Activated CD8-positive, alpha-beta T cell treated with anti-CD3 and anti-CD28 coated beads, Interleukin-2, amount 10 ng/mL, durations not matched to agents 7 days and 5 days (primary cell): ENCODE data around the gene MCCC1. TPM values are rescaled to one million over a fixed set of nuclear protein-coding genes. Genes with fewer than 3 reads are reported as not detected.

ENCODE experiments used
- ATAC-seq: fragments of 150-1000 bp; cut with Tn5 transposase; one replicate; pipeline ENCODE4 v1.10.0; 2021; ENCODE audit warnings: moderate library complexity
- CTCF ChIA-PET: fragments of 350-600 bp; sonication (Branson Sonifier 250); formaldehyde crosslinking; loops from one replicate; lab custom pipeline; 2021; ENCODE audit warnings: antibody characterized with exemption; lab: Charles Lee
- POLR2A ChIA-PET: fragments of 350-600 bp; sonication (Branson Sonifier 250); formaldehyde crosslinking; loops from one replicate; lab custom pipeline; 2021; ENCODE audit warnings: antibody characterized with exemption; lab: Charles Lee
- DNase-seq: peaks from one replicate; pipeline ENCODE4 v3.0.0-alpha.2; 2020
- H3K27ac Mint-ChIP-seq: one replicate; pipeline ENCODE4 v1.8.0; 2021; ENCODE audit warnings: mild to moderate bottlenecking, mixed read lengths
- H3K27me3 Mint-ChIP-seq: one replicate; pipeline ENCODE4 v1.8.0; 2021; ENCODE audit warnings: low read depth, mixed read lengths
- H3K36me3 Mint-ChIP-seq: one replicate; pipeline ENCODE4 v1.8.0; 2021; ENCODE audit warnings: low read depth, mixed read lengths
- H3K4me1 Mint-ChIP-seq: one replicate; pipeline ENCODE4 v1.8.0; 2021; ENCODE audit warnings: low read depth, mixed read lengths
- H3K4me3 Mint-ChIP-seq: one replicate; pipeline ENCODE4 v1.8.0; 2021; ENCODE audit warnings: mild to moderate bottlenecking, mixed read lengths
- H3K9me3 Mint-ChIP-seq: one replicate; pipeline ENCODE4 v1.8.0; 2022; ENCODE audit warnings: mixed read lengths; ENCODE audit not compliant: insufficient read depth
- total RNA-seq, 2 experiments: library from RNA; stranded (reverse); gene quantifications; one replicate each; pipeline ENCODE4 v1.2.3, GENCODE V29; 2021

MCCC1 gene
- total RNA-seq, 2 experiments from 2014 or later = 30.1 to 32.7 TPM

- no peak for ATAC-seq
- CTCF ChIA-PET = no interaction called here
Observed at GRCh38 chr3:183038757-183039156, 60.5 kb downstream of the MCCC1 start.

GRCh38 chr3:183038221-183038620 lies 61.1 kb downstream of the MCCC1 start:
- H3K27me3 Mint-ChIP-seq = no peaks in the 10 kb centered on the region
- H3K9me3 Mint-ChIP-seq = no peaks in the 10 kb centered on the region
- no peak overlapping the region for H3K4me3 Mint-ChIP-seq
- H3K4me1 Mint-ChIP-seq = no peaks in the 10 kb centered on the region
- H3K36me3 Mint-ChIP-seq = peaks cover 50% of the 10 kb centered on the region
- POLR2A ChIA-PET = no interaction called here
- ATAC-seq (no peak), DNase-seq (no peak)
- CTCF ChIA-PET = no interaction called here
- H3K27ac Mint-ChIP-seq = no peak overlapping the region

More at GRCh38 chr3:183038757-183039156, 60.5 kb downstream of the MCCC1 start:
- no peak overlapping the region for H3K27ac Mint-ChIP-seq
- no peak for DNase-seq
- peaks cover 52% of the 10 kb centered on the region for H3K36me3 Mint-ChIP-seq
- no peak overlapping the region for H3K4me3 Mint-ChIP-seq
- H3K27me3 Mint-ChIP-seq = no peaks in the 10 kb centered on the region
- POLR2A ChIA-PET = no interaction called here
- H3K4me1 Mint-ChIP-seq = no peaks in the 10 kb centered on the region
- H3K9me3 Mint-ChIP-seq = no peaks in the 10 kb centered on the region

GRCh38 chr3:183033746-183034145 lies 65.5 kb downstream of the MCCC1 start:
- Mint-ChIP-seq H3K4me1 (no peaks in the 10 kb centered on the region), H3K9me3 (no peaks in the 10 kb centered on the region), H3K36me3 (peaks cover 56% of the 10 kb centered on the region), H3K27ac (no peak overlapping the region), H3K4me3 (no peak overlapping the region), H3K27me3 (no peaks in the 10 kb centered on the region)
- ChIA-PET POLR2A (no interaction called here), CTCF (interaction anchor here (0.5 kb wide), 1 partner anchor 352 kb away, joined by 3 read pairs; no protein-coding TSS in a partner anchor)
- DNase-seq (no peak), ATAC-seq (no peak)

- H3K4me3 Mint-ChIP-seq = no peak overlapping the region
- H3K27ac Mint-ChIP-seq = no peak overlapping the region
- H3K27me3 Mint-ChIP-seq = no peaks in the 10 kb centered on the region
- ATAC-seq (no peak), DNase-seq (no peak)
- H3K9me3 Mint-ChIP-seq = no peaks in the 10 kb centered on the region
- CTCF ChIA-PET = interaction anchor here (0.5 kb wide), 1 partner anchor 353 kb away, joined by 3 read pairs; no protein-coding TSS in a partner anchor
- no peaks in the 10 kb centered on the region for H3K4me1 Mint-ChIP-seq
- peaks cover 55% of the 10 kb centered on the region for H3K36me3 Mint-ChIP-seq
- POLR2A ChIA-PET = interaction anchor here (0.7 kb wide), 1 partner anchor 36 kb away, joined by 3 read pairs; no protein-coding TSS in a partner anchor
Observed at GRCh38 chr3:183032880-183033555, 66.3 kb downstream of the MCCC1 start.

- CTCF ChIA-PET = no interaction called here
- no peak for ATAC-seq
Observed at GRCh38 chr3:183031826-183032225, 67.5 kb downstream of the MCCC1 start.

GRCh38 chr3:183028416-183028815 lies 70.9 kb downstream of the MCCC1 start:
- H3K36me3 Mint-ChIP-seq = peaks cover 34% of the 10 kb centered on the region

More at GRCh38 chr3:183031826-183032225, 67.5 kb downstream of the MCCC1 start:
- Mint-ChIP-seq H3K36me3 (peaks cover 45% of the 10 kb centered on the region), H3K27me3 (no peaks in the 10 kb centered on the region), H3K9me3 (no peaks in the 10 kb centered on the region), H3K27ac (no peak overlapping the region), H3K4me3 (no peak overlapping the region), H3K4me1 (no peaks in the 10 kb centered on the region)
- POLR2A ChIA-PET = no interaction called here
- DNase-seq = no peak

GRCh38 chr3:183027276-183027675 lies 72.0 kb downstream of the MCCC1 start:
- no peak for DNase-seq
- POLR2A ChIA-PET = no interaction called here
- no peaks in the 10 kb centered on the region for H3K27me3 Mint-ChIP-seq
- no peaks in the 10 kb centered on the region for H3K9me3 Mint-ChIP-seq
- H3K4me3 Mint-ChIP-seq = no peak overlapping the region
- peaks cover 33% of the 10 kb centered on the region for H3K36me3 Mint-ChIP-seq
- ATAC-seq = no peak
- CTCF ChIA-PET = no interaction called here
- H3K4me1 Mint-ChIP-seq = no peaks in the 10 kb centered on the region
- H3K27ac Mint-ChIP-seq = no peak overlapping the region

More at GRCh38 chr3:183028416-183028815, 70.9 kb downstream of the MCCC1 start:
- no peaks in the 10 kb centered on the region for H3K27me3 Mint-ChIP-seq
- CTCF ChIA-PET = no interaction called here
- DNase-seq = no peak
- H3K4me1 Mint-ChIP-seq = no peaks in the 10 kb centered on the region
- POLR2A ChIA-PET = no interaction called here
- H3K4me3 Mint-ChIP-seq = no peak overlapping the region
- no peaks in the 10 kb centered on the region for H3K9me3 Mint-ChIP-seq
- no peak overlapping the region for H3K27ac Mint-ChIP-seq
- ATAC-seq = no peak

GRCh38 chr3:183022936-183023516 lies 76.3 kb downstream of the MCCC1 start:
- ChIA-PET CTCF (no interaction called here), POLR2A (no interaction called here)
- DNase-seq (no peak), ATAC-seq (no peak)
- no peak overlapping the region for H3K27ac Mint-ChIP-seq
- no peak overlapping the region for H3K4me3 Mint-ChIP-seq
- H3K27me3 Mint-ChIP-seq = no peaks in the 10 kb centered on the region
- no peaks in the 10 kb centered on the region for H3K4me1 Mint-ChIP-seq
- no peaks in the 10 kb centered on the region for H3K9me3 Mint-ChIP-seq
- peaks cover 26% of the 10 kb centered on the region for H3K36me3 Mint-ChIP-seq

GRCh38 chr3:183018421-183019192 lies 80.7 kb downstream of the MCCC1 start:
- Mint-ChIP-seq H3K27me3 (no peaks in the 10 kb centered on the region), H3K9me3 (no peaks in the 10 kb centered on the region), H3K4me1 (no peaks in the 10 kb centered on the region), H3K4me3 (no peak overlapping the region), H3K27ac (peak overlapping the region; percentile 22), H3K36me3 (peaks cover 36% of the 10 kb centered on the region)
- ChIA-PET CTCF (interaction anchor here (1.0 kb wide), 1 partner anchor 109 kb away, joined by 4 read pairs; no protein-coding TSS in a partner anchor), POLR2A (no interaction called here)
- no peak for DNase-seq
- ATAC-seq = peak; percentile 63

- Mint-ChIP-seq H3K4me1 (no peaks in the 10 kb centered on the region), H3K9me3 (no peaks in the 10 kb centered on the region), H3K36me3 (peaks cover 22% of the 10 kb centered on the region), H3K4me3 (no peak overlapping the region), H3K27me3 (no peaks in the 10 kb centered on the region), H3K27ac (no peak overlapping the region)
- ChIA-PET POLR2A (no interaction called here), CTCF (no interaction called here)
- no peak for DNase-seq
- ATAC-seq = no peak
Observed at GRCh38 chr3:183015185-183015584, 84.1 kb downstream of the MCCC1 start.

GRCh38 chr3:183013856-183014255 lies 85.4 kb downstream of the MCCC1 start:
- H3K4me3 Mint-ChIP-seq = no peak overlapping the region
- no peaks in the 10 kb centered on the region for H3K9me3 Mint-ChIP-seq
- no peaks in the 10 kb centered on the region for H3K27me3 Mint-ChIP-seq
- H3K27ac Mint-ChIP-seq = no peak overlapping the region
- ChIA-PET POLR2A (no interaction called here), CTCF (interaction anchor here (0.7 kb wide), 1 partner anchor 190 kb away, joined by 3 read pairs; no protein-coding TSS in a partner anchor)
- H3K36me3 Mint-ChIP-seq = peaks cover 17% of the 10 kb centered on the region
- DNase-seq = no peak
- ATAC-seq = no peak
- H3K4me1 Mint-ChIP-seq = no peaks in the 10 kb centered on the region

GRCh38 chr3:183013074-183013473 lies 86.2 kb downstream of the MCCC1 start:
- H3K27me3 Mint-ChIP-seq = no peaks in the 10 kb centered on the region
- no peak for DNase-seq
- H3K27ac Mint-ChIP-seq = no peak overlapping the region
- H3K4me3 Mint-ChIP-seq = no peak overlapping the region
- ATAC-seq = no peak
- POLR2A ChIA-PET = no interaction called here
- no peaks in the 10 kb centered on the region for H3K9me3 Mint-ChIP-seq
- CTCF ChIA-PET = interaction anchor here (0.7 kb wide), 1 partner anchor 191 kb away, joined by 3 read pairs; no protein-coding TSS in a partner anchor
- no peaks in the 10 kb centered on the region for H3K4me1 Mint-ChIP-seq
- peaks cover 13% of the 10 kb centered on the region for H3K36me3 Mint-ChIP-seq
